Measurements from ENCODE around the gene ZNF311. TPM values are rescaled to one million over a fixed set of nuclear protein-coding genes. Genes with fewer than 3 reads are reported as not detected.

ZNF311 gene
- total RNA-seq, 6 experiments from 2014 or later: 0.17 to 0.34 (median 0.21) TPM

DNA sequence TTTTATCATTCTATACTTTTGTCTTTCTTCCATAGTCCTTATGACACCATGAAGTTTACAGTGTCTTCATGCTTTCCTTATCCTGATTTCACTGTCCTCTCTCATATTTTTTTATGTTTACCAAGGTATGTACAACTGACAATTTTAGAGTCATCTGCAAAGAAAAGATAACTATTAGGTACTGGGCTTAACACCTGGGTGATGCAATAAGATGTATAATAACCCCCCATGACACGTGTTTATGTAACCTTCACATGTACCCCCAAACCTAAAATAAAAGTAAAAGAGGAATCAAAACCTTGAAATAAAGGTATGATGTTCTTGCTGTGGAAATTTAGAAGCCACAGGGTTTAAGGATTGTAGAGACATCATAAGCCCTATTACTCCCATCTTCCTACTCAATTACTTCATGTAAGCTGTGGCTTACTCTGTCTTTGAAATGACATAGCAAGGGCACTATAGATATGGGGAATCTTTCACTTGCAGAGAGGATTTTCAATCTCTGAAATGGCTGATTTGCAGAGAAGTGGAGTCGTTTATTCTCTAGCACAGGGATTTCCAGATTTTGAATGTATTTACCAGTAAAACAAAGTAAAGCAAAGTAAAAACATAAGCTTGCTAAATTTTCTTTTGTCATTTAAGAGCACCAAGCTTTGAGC, 20.9 kb upstream of the ZNF311 start:
- no peaks in the 10 kb centered on the region for H3K4me1 Mint-ChIP-seq (ENCODE audit: low read depth)
- no peaks in the 10 kb centered on the region for H3K9me3 Mint-ChIP-seq
- peaks cover 1% of the 10 kb centered on the region; the same call in 1 of the 2 replicates for H3K27me3 Mint-ChIP-seq (ENCODE audit: insufficient read depth)
- TF ChIP-seq, protein P1, sequence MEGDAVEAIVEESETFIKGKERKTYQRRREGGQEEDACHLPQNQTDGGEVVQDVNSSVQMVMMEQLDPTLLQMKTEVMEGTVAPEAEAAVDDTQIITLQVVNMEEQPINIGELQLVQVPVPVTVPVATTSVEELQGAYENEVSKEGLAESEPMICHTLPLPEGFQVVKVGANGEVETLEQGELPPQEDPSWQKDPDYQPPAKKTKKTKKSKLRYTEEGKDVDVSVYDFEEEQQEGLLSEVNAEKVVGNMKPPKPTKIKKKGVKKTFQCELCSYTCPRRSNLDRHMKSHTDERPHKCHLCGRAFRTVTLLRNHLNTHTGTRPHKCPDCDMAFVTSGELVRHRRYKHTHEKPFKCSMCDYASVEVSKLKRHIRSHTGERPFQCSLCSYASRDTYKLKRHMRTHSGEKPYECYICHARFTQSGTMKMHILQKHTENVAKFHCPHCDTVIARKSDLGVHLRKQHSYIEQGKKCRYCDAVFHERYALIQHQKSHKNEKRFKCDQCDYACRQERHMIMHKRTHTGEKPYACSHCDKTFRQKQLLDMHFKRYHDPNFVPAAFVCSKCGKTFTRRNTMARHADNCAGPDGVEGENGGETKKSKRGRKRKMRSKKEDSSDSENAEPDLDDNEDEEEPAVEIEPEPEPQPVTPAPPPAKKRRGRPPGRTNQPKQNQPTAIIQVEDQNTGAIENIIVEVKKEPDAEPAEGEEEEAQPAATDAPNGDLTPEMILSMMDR (IDR thresholded peaks at IDR 0.05): no peak
- H3K4me3 Mint-ChIP-seq: no peak overlapping the region
- no peaks in the 10 kb centered on the region for H3K36me3 Mint-ChIP-seq (ENCODE audit: low read depth)
- no peak overlapping the region for H3K27ac Mint-ChIP-seq
- no peak for DNase-seq

DNA sequence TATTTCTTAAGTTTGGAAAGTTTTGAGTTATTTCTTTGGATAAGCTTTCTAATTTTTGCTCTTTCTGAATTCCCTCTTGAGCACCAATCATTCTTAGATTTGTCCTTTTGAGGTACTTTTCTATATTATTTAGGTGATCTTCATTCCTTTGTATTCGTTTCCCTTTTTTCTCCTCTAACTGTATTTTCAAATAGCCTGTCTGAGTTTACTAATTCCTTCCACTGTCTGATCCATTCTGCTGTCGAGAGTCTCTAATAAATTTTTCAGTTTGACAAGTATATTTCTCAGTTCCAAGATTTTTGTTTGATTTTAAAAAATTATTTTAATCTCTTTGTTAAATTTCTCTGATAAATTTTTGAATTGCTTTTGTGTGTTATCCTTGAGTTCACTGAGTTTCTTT, 16.3 kb upstream of the ZNF311 start:
- Mint-ChIP-seq H3K27ac (no peak overlapping the region), H3K4me1 (ENCODE audit: low read depth) (peaks cover 10% of the 10 kb centered on the region), H3K27me3 (ENCODE audit: insufficient read depth) (no peaks in the 10 kb centered on the region), H3K36me3 (ENCODE audit: low read depth) (no peaks in the 10 kb centered on the region), H3K4me3 (no peak overlapping the region), H3K9me3 (no peaks in the 10 kb centered on the region)
- TF ChIP-seq, protein P1 (IDR thresholded peaks at IDR 0.05): no peak
- no peak for DNase-seq

DNA sequence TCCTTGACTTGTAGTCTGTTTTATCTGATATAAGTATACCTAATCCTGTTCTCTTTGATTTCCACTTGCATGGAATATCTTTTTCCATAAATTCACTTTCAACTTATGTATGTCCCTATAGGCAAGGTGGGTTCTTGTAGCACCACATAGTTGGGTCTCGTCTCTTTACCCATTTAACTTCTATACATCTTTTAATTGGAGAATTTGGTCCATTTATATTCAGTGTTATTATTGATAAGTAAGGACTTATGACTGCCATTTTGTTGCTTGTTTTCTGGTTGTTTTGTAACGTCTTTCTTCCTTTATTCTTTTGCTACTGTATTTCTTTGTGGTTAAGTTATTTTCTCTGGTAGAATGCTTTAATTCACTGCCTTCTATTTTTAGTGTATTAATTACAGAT, 14.5 kb upstream of the ZNF311 start:
- peaks cover 4% of the 10 kb centered on the region for H3K27me3 Mint-ChIP-seq (ENCODE audit: insufficient read depth)
- H3K9me3 Mint-ChIP-seq: peaks cover 5% of the 10 kb centered on the region

DNA sequence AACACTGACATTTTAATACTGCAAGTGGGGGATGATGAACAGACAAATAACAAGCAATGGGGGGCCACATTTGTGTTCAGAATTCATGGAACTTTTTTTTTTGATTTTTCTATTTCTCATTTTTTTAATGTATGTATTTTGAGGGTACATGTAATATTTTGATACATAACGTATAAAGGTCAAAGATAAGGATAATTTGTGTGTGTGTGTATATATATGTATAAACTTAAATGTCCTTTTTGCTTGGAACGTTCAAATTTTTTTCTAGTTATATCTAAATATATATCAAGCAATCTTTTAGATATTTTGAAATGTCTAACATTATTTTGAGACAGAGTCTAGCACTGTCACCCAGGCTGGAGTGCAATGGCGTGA, 12.3 kb upstream of the ZNF311 start:
- Mint-ChIP-seq H3K4me3 (peak overlapping the region; percentile 92), H3K27ac (no peak overlapping the region), H3K27me3 (ENCODE audit: insufficient read depth) (peaks cover 5% of the 10 kb centered on the region), H3K4me1 (ENCODE audit: low read depth) (peaks cover 15% of the 10 kb centered on the region), H3K36me3 (ENCODE audit: low read depth) (no peaks in the 10 kb centered on the region), H3K9me3 (peaks cover 5% of the 10 kb centered on the region)
- TF ChIP-seq, protein P1 (IDR thresholded peaks at IDR 0.05): no peak
- no peak for DNase-seq

More for the DNA sequence above, 14.5 kb upstream of the ZNF311 start:
- TF ChIP-seq, protein P1 (IDR thresholded peaks at IDR 0.05): no peak
- H3K27ac Mint-ChIP-seq: no peak overlapping the region
- peaks cover 15% of the 10 kb centered on the region for H3K4me1 Mint-ChIP-seq (ENCODE audit: low read depth)
- no peak overlapping the region for H3K4me3 Mint-ChIP-seq
- H3K36me3 Mint-ChIP-seq (ENCODE audit: low read depth): no peaks in the 10 kb centered on the region
- DNase-seq: no peak

DNA sequence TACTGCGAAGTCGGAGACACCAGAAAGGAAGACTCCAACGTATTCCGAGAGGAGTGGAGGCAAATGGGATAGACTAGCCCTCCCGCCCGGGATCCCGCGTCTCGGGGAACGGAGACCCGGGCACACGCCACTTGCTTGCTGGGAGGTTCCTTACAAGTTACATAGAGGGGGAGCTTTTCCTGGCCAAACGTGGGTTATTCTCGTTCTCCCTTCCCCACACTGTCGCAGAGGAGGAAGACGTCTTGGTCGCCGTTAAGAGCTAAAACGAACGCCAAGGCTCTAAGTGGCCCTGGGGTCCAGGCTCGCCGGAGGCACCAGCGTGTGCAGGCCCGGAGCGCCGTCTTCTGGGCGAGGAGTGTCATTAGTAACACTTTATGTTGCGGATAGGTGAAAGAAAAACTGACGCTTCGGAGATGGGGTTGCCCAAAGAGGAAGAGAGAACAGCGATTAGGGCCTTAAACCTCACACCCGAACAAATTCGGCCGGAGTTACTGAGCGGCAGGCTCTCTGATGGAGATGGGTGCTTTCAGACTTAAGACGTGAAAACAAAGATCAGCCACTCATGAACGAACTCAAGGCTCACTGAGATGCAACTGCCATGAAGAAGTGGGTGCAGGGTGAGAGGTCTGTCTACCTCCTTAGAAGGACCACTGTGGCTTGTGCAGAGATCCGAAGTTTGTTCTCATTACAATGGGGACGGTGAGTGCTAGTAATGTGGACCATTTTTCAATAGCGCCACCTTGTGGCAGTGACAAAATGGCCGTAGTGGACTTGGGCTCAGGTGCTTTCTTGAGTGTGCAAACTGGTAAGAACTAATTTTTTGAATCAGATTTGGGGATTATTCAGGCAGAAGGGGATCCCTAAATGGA, 11.7 kb upstream of the ZNF311 start:
- peak; percentile 68 for DNase-seq
- Mint-ChIP-seq H3K27ac (peak overlapping the region; percentile 2; the same call in 1 of the 2 replicates), H3K4me1 (ENCODE audit: low read depth) (peaks cover 15% of the 10 kb centered on the region), H3K27me3 (ENCODE audit: insufficient read depth) (peaks cover 5% of the 10 kb centered on the region), H3K36me3 (ENCODE audit: low read depth) (no peaks in the 10 kb centered on the region), H3K4me3 (peak overlapping the region; percentile 92), H3K9me3 (peaks cover 5% of the 10 kb centered on the region)
- TF ChIP-seq, protein P1 (IDR thresholded peaks at IDR 0.05): peak; percentile 95
